Measurements from ENCODE around the gene WASF2.
"Not testable (repeated sequence)": the region's sequence is repeated elsewhere in the genome, so short reads cannot be mapped to it uniquely, and the experiment has no call there.

WASF2 gene

GRCh38 chr1:27496604-27497155, 6.7 kb upstream of the WASF2 start:
- no peak for DNase-seq (ENCODE audit: low read depth)

DNA sequence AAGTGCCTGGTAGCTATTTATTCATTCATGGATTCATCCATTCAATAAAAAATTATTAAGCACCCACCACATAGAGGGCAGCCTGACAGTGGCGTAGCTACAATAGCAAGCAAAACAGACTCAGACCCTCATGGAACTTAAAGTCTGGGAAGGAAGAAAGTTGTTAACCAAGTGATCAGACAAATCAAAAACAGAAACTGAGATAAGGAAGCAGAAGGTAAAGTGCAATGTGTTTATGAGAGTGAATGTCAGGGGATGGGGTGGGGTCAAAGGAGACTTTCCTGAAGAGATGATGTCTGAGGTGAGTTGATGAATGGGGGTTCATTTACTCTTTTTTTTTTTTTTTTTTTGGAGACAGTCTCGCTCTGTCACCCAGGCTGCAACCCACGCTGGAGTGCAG, 2.8 kb upstream of the WASF2 start:
- no peak for DNase-seq (ENCODE audit: low read depth)

DNA sequence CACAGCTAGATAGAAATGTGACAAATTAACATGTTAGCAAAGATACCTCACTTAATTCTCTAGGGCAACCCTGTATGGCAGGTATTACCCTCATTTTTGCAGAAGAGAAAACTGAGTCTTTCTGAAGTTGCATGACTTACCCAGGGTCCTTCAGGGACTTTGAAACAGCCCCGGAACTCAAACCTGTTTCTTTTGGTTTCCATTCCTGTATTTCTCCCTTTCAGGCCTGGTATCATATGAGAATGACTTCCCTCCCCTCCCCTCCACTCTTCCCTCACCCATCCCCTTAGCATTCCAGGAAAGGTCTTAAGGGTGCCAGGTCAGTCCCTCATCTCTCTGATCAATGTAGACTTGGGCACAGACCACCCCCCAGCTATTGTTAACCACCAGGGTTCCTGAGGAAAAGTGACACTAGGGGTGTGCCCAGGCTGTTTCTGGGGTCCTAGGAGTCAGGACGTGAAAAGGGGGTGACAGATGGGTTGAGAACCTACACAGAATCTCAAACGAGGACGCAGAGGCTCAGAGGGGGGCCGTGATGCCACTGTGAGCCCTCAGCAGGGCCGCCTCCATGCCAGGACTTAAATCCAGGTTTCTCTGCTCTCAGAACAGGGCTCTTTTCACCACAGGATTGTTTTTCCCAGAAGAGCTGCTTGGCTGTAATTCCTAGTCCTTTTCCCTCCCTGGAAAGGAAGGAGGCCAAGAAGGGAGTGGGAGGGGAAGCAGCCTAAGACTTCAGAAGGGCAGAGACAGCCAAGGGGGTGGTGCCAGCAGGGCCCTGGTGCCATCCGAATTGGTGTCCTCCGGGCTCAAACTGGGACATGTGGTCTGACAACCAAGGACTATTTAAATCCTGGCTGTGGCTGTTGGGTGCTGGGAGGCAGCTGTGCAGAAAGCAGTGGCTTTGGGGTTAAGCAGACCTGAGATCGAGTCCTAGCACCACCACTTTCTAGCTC, 2.1 kb upstream of the WASF2 start:
- DNase-seq (ENCODE audit: low read depth) = no peak

GRCh38 chr1:27489501-27489972, 430 bp downstream of the WASF2 start:
- DNase-seq (ENCODE audit: low read depth) = no peak

- no peak for DNase-seq (ENCODE audit: low read depth)
Observed at GRCh38 chr1:27487966-27488884, 1.7 kb downstream of the WASF2 start.

- no peak for DNase-seq (ENCODE audit: low read depth)
Observed at GRCh38 chr1:27485363-27485762, 4.6 kb downstream of the WASF2 start.

GRCh38 chr1:27483659-27484058, 6.3 kb downstream of the WASF2 start:
- no peak for DNase-seq (ENCODE audit: low read depth)

DNA sequence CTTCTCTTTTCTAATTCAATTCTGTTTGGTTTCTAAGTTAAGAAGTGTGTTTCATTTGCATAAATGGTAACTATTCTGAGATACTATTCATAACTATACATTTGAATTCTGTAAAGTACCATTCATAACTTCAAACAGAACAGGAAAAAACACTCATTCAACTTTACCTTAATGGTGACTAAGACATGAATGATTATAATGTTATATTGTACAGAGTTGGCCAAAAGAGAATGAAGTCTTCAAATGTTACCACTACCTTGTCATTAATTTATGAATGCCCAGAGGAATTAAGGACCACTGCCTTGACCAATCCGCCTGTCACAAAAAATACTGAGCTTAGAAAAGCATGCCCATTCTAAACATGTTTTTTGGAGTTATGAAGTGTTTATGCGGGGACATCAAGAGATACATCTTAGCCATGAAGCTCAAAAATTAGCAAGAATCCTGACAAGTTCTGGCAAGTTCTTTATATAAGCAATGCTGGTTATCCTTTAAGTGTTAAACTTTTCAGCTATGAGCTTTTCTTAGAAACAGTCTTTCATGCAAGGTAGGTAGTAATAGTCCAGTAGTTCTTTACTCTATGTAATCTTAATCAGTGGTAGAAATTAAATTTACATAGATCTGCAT, 7.9 kb downstream of the WASF2 start:
- DNase-seq (ENCODE audit: low read depth) = no peak

DNA sequence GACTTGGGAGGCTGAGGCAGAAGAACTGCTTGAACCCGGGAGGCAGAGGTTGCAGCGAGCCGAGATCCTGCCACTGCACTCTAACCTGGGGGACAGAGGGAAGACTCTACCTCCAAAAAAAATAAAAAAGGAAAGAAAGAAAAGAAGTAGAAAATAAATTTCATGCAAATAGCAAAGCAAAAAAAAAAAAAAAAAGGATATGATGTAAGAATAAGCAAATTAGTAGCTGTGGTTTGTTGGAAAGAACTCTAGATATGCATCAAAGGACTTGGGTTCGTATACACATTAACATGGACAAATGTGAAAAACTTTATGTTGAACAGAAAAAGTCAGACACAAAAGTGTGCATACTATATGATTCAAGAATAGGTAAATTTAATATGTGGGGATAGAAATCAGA, 11.9 kb downstream of the WASF2 start:
- DNase-seq (ENCODE audit: low read depth) = no peak

DNA sequence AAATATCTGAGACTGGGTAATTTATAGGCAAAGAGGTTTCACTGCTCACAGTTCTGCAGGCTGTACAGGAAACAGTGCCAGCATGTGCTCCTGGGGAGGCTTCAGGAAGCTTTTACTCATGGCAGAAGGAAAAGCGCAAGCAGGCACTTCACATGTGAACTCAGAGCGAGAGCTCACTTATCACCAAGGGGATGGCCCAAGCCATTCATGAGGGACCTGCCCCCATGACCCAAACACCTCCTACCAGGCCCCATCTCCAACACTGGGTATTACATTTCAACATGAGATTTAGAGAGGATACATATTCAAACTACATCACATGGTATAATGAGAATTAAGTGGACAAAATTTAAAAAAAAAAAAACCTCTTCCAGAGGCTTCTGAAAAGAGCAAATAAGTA, 13.7 kb downstream of the WASF2 start:
- DNase-seq (ENCODE audit: low read depth) = no peak

DNA sequence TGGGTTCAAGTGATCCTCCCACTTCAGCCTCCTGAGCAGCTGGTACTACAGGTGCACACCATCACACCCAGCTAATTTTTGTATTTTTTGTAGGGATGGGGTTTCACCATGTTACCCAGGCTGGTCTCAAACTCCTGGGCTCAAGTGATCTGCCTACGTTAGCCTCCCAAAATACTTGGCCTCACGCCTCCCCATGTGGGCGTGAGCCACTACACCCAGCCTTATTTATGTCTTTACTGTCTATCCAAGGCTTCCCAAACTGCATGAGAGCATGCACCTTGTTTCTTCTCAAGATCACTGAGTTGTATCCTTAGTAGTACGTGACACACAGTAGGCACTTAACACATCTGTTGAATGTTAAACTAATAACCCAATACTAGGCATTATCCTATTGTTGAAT, 14.2 kb downstream of the WASF2 start:
- DNase-seq (ENCODE audit: low read depth) = no peak

DNA sequence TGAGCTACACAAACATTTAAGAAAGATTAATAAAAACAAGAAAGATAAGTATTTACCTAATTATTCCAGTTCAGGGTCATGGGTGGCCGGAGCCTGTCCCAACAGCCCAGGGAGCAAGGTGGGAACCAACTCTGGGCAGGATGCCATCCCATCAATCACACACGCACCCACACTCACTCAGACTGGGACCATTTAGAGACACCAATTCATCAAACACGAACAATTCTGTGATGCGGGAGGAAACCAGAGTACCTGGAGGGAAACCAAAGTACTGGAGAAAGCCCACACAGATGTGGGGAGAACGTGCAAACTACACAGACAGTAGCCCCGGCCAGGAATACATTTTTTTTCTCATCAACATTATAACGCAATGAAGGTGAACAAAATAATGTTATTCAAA, 16.2 kb downstream of the WASF2 start:
- no peak for DNase-seq (ENCODE audit: low read depth)

- not testable (repeated sequence) for DNase-seq (ENCODE audit: low read depth)
Observed at GRCh38 chr1:27472098-27472497, 17.9 kb downstream of the WASF2 start.

- DNase-seq (ENCODE audit: low read depth) = no peak
Observed at GRCh38 chr1:27471477-27471876, 18.5 kb downstream of the WASF2 start.

DNA sequence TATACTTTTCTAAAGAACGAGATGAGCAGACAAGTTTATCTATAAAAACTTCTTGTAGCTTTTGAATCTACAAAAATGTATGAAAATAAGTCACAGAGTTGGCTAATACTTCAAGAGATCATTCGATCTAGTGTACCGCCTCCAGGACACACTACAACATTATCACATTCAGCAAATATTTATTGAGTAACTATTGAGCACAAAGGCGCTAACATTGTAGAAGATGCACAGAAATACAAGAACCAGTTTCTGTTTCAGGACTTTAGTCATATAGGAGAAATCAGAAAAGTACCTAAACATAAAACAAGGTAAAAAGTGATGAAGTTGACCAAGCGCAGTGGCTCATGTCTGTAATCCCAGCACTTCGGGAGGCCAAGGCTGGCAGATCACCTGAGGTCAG, 20.6 kb downstream of the WASF2 start:
- no peak for DNase-seq (ENCODE audit: low read depth)

DNA sequence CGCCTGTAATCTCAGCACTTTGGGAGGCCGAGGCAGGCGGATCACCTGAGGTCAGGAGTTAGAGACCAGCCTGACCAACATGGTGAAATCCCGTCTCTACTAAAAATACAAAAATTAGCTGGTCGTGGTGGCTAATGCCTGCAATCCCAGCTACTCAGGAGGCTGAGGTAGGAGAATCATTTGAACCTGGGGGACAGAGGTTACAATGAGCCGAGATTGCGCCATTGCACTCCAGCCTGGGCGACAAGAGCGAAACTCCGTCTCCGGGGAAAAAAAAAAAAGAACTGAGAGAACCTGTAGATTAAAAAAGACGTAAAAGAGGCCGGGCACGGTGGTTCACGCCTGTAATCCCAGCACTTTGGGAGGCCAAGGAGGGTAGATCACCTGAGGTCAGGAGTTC, 21.6 kb downstream of the WASF2 start:
- not testable (repeated sequence) for DNase-seq (ENCODE audit: low read depth)

DNA sequence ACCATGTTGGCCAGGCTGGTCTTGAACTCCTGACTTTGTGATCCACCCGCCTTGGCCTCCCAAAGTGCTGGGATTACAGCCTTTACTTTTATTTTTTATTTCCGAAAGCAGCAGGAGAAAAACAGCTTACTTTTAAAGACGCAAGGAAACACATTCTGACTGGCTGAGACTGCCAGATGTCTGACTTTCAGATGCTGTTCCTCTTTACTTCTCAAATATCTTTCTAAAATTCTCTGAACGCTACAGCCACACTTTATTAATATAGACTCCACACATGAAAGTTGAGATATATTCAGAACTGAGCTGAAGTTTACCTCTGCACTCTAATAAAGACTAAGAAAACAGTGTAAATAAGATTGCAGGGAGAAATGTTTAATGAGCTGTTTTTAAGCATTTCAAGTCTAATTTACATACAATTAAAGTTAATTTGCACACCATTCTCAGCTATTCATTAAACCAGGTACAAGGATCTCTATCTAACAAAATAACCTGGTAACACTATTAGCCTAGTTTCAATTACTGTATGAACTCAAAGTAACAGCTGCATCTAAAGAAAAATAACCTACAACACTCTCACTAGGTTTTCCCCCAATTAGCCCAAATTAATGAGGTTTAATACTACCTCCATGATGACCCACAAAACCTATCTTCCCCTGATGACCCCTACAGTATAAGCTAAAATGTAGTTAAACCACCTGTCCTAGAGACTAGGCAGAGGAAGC, 24.9 kb downstream of the WASF2 start:
- no peak for DNase-seq (ENCODE audit: low read depth)

DNA sequence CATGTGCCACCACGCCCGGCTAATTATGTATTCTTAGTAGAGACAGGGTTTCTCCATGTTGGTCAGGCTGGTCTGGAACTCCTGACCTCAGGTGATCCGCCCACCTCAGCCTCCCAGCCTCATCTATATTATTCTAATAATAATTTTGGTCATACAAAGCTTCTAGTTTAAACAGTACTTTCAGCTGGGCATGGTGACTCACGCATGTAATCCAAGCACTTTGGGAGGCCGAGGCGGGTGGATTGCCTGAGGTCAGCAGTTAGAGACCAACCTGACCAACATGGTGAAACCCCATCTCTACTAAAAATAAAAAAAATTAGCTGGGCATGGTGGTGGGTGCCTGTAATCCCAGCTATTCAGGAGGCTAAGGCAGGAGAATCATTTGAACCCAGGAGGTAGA, 26.1 kb downstream of the WASF2 start:
- not testable (repeated sequence) for DNase-seq (ENCODE audit: low read depth)

GRCh38 chr1:27458521-27458920, 31.4 kb downstream of the WASF2 start:
- not testable (repeated sequence) for DNase-seq (ENCODE audit: low read depth)

DNA sequence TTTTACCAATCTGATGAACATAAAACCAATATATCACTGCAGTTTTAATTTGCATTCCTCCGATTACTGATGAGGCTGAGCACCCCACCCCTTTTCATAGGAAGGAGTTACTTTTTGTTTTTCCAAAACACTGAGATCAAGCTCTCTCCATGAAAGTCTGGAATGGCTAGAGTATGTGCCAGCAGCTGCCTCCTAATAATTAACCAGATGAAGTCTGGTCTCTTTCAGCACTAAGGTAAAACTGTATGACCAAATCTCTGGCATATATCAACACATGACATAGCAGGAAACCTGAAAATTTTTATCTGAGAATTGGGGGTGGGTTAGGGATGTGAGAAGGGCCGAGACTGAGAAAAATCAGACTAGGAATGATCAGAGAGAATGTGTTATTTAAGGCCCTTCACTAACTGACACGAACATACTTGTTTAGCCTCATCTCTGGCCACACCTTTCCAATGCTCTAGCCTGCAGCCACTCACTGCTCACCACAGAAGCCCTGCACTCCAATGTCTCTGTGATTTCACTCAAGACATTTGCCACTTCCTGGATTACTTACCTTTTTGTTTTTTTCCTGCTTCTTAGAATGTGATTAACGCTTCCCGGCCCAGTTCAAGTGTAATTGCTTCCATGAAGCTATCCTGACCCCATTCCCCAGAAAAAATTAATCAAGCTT, 34.7 kb downstream of the WASF2 start:
- no peak for DNase-seq (ENCODE audit: low read depth)

- no peak for DNase-seq (ENCODE audit: low read depth)
Observed at GRCh38 chr1:27454610-27455009, 35.4 kb downstream of the WASF2 start.
